ENCODE data around the gene DMRTB1. TPM values are rescaled to one million over a fixed set of nuclear protein-coding genes. Genes with fewer than 3 reads are reported as not detected.

DMRTB1 gene
- total RNA-seq, 2 donors from 2014 or later = not detected

GRCh38 chr1:53462193-53462592 lies 3.0 kb downstream of the DMRTB1 start:
- Histone ChIP-seq H3K4me1 (no peaks in the 10 kb centered on the region), H3K9me3 (no peaks in the 10 kb centered on the region), H3K36me3 (no peaks in the 10 kb centered on the region), H3K27ac (no peak overlapping the region), H3K27me3 (no peaks in the 10 kb centered on the region), H3K4me3 (no peak overlapping the region)
- DNase-seq (ENCODE audit: low spot score) = peak; percentile 18
- TF ChIP-seq, protein P1, sequence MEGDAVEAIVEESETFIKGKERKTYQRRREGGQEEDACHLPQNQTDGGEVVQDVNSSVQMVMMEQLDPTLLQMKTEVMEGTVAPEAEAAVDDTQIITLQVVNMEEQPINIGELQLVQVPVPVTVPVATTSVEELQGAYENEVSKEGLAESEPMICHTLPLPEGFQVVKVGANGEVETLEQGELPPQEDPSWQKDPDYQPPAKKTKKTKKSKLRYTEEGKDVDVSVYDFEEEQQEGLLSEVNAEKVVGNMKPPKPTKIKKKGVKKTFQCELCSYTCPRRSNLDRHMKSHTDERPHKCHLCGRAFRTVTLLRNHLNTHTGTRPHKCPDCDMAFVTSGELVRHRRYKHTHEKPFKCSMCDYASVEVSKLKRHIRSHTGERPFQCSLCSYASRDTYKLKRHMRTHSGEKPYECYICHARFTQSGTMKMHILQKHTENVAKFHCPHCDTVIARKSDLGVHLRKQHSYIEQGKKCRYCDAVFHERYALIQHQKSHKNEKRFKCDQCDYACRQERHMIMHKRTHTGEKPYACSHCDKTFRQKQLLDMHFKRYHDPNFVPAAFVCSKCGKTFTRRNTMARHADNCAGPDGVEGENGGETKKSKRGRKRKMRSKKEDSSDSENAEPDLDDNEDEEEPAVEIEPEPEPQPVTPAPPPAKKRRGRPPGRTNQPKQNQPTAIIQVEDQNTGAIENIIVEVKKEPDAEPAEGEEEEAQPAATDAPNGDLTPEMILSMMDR (IDR thresholded peaks at IDR 0.05) = no peak

GRCh38 chr1:53462769-53463501 lies 3.7 kb downstream of the DMRTB1 start:
- H3K9me3 ChIP-seq = no peaks in the 10 kb centered on the region
- DNase-seq (ENCODE audit: low spot score) = no peak
- TF ChIP-seq, protein P1 (IDR thresholded peaks at IDR 0.05) = no peak
- H3K27me3 ChIP-seq = no peaks in the 10 kb centered on the region
- H3K27ac ChIP-seq = no peak overlapping the region
- H3K4me1 ChIP-seq = no peaks in the 10 kb centered on the region
- H3K4me3 ChIP-seq = no peak overlapping the region
- no peaks in the 10 kb centered on the region for H3K36me3 ChIP-seq

DNA sequence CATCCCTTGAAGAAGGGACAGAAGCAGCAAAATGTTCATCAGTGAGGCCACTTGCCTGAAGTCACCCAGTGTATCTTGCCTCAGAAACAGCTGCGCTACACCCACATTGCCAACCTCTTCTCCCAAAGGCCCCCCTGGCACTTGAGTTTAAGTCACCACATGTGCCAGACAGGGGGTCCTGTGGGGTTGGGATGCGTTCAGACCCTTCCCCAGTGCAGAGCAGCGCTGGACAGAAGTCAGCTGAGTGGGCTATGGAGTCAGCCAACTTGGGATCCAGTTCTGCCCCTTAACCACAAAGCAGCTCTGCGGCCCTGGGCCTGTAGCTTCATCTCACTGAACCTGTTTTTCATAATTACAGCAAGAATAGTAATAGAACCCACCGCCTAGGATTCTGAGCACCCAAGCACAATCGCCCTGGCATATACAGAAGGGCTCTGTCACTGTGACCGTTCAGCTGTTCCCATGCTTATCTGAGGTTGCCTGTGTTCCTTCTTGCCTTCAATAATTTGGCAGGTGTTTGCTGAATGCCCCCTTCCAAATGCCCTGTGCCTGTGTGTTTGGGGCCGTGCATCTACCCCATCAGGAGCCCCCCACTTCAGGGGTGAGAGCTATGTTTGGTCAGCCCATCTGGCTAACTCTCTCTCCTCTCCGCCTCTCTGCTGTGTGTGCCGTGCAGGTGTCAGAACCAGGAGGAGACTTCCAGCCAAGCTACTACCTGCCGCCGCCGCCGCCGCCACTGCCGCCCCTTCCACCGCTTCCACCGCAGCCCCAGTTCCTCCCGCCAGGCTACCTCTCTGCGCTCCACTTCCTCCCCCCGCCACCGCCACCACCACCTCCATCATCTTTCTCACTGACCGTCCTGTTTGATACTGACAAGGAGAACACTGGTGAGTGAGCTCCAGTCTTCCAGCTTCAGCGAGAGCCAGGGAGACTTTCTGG lies 5.0 kb downstream of the DMRTB1 start:
- no peak overlapping the region for H3K27ac ChIP-seq
- DNase-seq (ENCODE audit: low spot score) = no peak
- no peaks in the 10 kb centered on the region for H3K9me3 ChIP-seq
- no peak overlapping the region for H3K4me3 ChIP-seq
- no peaks in the 10 kb centered on the region for H3K27me3 ChIP-seq
- H3K4me1 ChIP-seq = no peaks in the 10 kb centered on the region
- TF ChIP-seq, protein P1 (IDR thresholded peaks at IDR 0.05) = no peak
- no peaks in the 10 kb centered on the region for H3K36me3 ChIP-seq

- TF ChIP-seq, protein P1 (IDR thresholded peaks at IDR 0.05) = no peak
- no peak for DNase-seq (ENCODE audit: low spot score)
- H3K4me1 ChIP-seq = peaks cover 0 to 3% of the 10 kb centered on the region in 2 donors
- H3K27ac ChIP-seq = no peak overlapping the region
- no peaks in the 10 kb centered on the region for H3K27me3 ChIP-seq
- no peak overlapping the region for H3K4me3 ChIP-seq
- no peaks in the 10 kb centered on the region for H3K36me3 ChIP-seq
- H3K9me3 ChIP-seq = no peaks in the 10 kb centered on the region
These were observed 6.1 kb downstream of the DMRTB1 start for GRCh38 chr1:53465023-53465957.

GRCh38 chr1:53467391-53467790 lies 8.2 kb downstream of the DMRTB1 start:
- DNase-seq (ENCODE audit: low spot score) = no peak
- Histone ChIP-seq H3K27me3 (no peaks in the 10 kb centered on the region), H3K36me3 (no peaks in the 10 kb centered on the region), H3K4me1 (peaks cover 0 to 9% of the 10 kb centered on the region in 2 donors), H3K4me3 (no peak overlapping the region), H3K9me3 (no peaks in the 10 kb centered on the region), H3K27ac (no peak overlapping the region)
- TF ChIP-seq, protein P1 (IDR thresholded peaks at IDR 0.05) = no peak

All from right atrium auricular region (tissue), 2 donors.